Astrocyte of the spinal cord (primary cell): ENCODE results near the gene DLEC1.

Source experiments
- DNase-seq: peaks from one replicate; pipeline ENCODE4 v3.0.0; 2011; ENCODE audit warnings: low read depth, low spot score
- H3K4me3 ChIP-seq: 2 replicates; pipeline ENCODE4 v1.5.1; 2011; ENCODE audit warnings: low read depth, mild to moderate bottlenecking, low read length, moderate library complexity
- in situ Hi-C: cut with HindIII; loops from 2 replicates; pipeline ENCODE4 v1.10.0; 2017; ENCODE audit warnings: low sequenced_read_pairs
- TF ChIP-seq, protein P1 (sequence below): IDR thresholded peaks from 2 replicates; pipeline ENCODE4 v1.5.1; 2012; ENCODE audit warnings: low read depth, mild to moderate bottlenecking, low read length, inconsistent platforms

The DLEC1 gene

DNA sequence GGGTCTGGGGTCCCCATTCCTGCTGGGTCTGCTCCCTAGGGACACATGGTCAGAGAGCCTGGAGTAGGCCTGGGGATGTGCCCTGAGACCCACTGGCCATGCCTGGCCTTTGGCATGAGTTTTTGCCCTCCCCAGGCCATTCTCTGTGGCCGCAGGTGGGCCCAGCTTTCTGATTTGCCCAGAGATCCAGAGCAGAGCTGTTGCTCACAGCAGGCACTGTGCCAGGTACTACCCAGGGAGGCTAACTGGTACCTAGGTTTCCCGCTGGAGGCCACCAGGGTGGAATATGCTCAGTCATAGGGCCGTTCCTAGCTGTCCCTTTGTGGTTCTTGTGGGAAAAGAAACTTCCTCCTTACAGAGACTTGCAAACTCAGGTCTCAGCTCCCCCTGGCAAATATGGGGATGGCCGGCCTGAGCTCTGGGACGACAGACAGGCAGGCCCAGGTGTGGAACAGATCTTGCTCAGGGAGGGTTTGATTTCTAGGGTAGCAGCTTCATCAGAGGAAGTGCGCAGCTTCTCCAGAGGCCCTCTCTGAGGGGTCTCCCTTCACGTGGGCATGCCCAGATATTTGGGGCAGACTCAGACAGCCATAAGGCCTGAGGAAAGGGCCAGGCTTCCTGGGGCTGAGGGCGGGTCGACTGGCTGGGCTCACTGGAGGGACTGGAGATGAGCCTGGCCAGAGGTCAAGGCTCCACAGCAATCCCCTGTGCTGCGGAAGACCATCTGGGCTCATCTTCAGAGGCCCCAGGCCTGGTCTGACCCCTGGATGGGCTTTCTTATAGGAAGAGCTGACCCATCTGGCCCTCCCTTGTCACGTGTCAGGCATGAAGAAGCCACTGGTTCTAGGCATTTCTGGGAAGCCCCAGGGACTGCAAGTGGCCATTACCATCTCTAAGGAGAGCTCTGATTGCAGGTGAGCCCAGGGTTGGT, 69.9 kb downstream of the DLEC1 start:
- H3K4me3 ChIP-seq, result no peak overlapping the region
- in situ Hi-C loops, result no loop called here
- no peak for DNase-seq

DNA sequence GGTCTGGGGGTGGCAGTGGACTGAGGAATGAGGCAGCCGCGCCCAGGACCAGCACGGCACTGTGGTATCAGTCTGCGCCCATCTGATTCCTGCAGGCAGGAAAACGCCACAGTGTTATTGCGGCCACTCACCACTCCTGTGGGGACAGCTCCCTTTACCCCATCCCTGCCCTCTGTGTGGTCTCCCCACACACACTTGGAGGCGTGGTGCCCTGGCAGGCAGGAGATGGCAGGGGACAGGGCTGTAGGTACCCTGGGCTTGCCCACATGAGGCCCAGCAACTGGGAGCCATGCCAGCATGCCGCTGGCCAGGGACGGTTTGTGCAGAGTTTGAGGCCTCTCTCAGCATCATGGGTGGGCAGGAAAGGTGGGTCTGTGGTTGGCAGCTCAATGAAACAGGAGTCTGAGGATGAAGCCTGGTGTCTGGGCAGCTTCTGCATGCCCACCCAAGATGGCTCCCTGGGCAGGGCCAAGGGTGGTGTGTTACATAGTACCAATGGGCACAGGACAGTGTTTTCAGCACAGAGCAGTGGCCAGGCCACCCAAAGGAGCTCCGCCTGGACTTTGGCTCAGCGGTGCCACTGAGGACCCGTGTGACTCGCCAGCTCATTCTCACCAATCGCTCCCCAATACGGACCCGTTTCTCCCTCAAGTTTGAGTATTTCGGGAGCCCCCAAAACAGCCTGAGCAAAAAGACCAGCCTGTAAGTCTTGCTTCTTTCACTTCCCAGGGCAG, 70.7 kb downstream of the DLEC1 start:
- H3K4me3 ChIP-seq, result no peak overlapping the region
- no peak for DNase-seq
- in situ Hi-C loops, result no loop called here
- TF ChIP-seq, protein P1, sequence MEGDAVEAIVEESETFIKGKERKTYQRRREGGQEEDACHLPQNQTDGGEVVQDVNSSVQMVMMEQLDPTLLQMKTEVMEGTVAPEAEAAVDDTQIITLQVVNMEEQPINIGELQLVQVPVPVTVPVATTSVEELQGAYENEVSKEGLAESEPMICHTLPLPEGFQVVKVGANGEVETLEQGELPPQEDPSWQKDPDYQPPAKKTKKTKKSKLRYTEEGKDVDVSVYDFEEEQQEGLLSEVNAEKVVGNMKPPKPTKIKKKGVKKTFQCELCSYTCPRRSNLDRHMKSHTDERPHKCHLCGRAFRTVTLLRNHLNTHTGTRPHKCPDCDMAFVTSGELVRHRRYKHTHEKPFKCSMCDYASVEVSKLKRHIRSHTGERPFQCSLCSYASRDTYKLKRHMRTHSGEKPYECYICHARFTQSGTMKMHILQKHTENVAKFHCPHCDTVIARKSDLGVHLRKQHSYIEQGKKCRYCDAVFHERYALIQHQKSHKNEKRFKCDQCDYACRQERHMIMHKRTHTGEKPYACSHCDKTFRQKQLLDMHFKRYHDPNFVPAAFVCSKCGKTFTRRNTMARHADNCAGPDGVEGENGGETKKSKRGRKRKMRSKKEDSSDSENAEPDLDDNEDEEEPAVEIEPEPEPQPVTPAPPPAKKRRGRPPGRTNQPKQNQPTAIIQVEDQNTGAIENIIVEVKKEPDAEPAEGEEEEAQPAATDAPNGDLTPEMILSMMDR, result no peak

More for the DNA sequence above, 69.9 kb downstream of the DLEC1 start:
- TF ChIP-seq, protein P1, result no peak

DNA sequence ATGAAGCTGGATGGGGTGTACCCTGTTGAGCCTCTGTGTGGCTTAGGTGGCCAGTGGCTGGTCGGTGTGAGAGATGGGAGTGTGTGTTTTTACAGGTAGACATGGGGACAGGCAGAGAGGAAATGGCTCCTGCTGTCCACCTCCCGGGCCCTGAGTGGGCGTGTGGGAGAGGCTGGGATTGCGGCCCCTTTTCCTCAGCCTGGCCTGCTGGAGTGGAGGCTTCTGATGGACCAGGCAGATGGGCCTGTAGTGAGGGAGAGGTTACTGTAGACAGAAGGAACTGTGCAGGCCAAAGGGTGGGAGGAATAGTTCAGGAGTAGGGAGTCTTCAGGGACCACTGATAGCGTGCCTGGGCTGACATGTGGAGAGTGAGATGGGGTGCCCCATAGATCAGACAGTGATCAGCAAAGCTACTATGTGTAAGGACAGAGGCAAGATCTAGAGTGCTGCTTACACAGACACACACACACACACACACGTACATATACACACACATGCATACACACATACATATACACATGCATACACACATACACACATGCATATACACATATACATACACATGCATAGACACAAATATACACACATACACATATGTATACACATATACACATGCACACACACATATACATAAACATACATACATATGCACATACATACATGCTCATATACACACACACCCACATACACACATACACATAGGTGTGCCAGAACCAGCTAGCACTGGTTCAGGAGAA, 71.5 kb downstream of the DLEC1 start:
- in situ Hi-C loops, result no loop called here
- H3K4me3 ChIP-seq, result no peak overlapping the region
- TF ChIP-seq, protein P1, result no peak
- no peak for DNase-seq

DNA sequence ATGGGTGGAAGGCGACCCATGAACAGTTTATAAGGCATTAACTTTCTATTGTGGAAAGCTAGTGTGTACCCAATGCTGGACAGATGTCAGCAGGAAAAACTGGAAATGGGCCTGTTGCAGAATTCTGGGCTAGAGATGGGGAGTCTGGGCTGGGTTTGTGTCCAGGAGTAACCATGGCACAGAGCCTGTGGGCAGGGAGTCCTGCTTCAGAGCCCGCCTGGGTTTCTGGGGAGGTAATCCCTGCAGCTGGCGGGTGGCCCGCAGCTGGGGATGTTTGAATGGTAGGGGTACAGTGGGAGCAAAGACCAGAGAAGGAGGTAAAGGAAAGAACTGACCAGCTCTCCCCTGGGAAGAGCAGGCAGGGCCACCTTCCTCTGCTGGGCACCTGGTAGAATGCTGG, 72.2 kb downstream of the DLEC1 start:
- TF ChIP-seq, protein P1, result no peak
- in situ Hi-C loops, result no loop called here
- no peak for DNase-seq
- H3K4me3 ChIP-seq, result no peak overlapping the region

DNA sequence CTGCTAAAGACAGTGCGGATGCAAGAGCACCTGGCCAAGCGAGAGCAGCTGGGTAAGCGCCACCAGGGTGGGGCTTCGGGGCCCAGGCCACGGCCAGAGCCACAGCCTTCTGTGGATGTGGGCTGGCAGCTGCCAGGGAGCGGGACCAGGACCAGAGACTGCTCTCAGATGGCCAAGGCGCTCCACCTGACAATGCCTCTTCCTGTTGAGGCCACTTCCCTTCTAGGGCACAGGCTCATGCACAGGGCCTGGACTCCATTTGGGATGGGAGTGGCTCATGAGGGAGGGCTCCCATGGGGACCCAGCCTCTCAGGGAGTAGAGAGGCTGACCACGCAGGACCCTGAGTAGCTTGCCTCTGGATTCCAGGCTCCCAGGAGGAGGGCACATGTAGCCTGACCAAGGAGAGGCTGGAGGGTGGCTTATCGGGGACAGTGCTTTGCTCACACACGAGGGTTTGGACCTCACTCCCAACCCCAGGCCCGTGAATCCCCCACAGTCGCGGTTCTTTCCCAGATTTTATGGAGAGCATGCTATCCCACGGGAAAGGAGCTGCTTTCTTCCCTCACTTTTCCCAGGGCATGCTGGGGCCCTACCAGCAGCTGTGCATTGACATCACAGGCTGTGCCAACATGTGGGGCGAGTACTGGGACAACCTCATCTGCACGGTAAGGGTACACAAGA, 72.8 kb downstream of the DLEC1 start:
- TF ChIP-seq, protein P1, result no peak
- DNase-seq, result no peak
- no peak overlapping the region for H3K4me3 ChIP-seq
- in situ Hi-C loops, result no loop called here

DNA sequence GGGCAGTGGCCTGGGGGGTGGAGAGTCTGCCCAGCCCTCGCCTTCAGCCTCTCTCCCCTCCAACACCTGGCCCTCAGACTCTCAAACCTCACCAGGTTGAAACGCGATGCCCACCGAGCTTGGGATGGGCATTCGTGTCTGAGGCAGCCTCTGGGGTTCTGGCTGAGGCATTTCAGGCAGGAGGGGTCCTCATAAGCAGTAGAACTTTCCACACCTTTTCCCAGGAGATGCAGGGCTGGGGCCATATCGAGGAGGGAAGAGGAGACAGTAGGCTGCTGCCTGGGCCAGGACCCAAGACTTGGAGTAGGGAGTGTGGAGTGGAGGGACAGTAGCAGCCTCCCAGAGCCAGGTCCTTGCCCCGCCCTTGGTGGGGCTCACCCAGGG, 73.4 kb downstream of the DLEC1 start:
- DNase-seq, result no peak
- in situ Hi-C loops, result no loop called here
- H3K4me3 ChIP-seq, result no peak overlapping the region
- TF ChIP-seq, protein P1, result no peak
